Colonic mucosa (tissue), 4 donors: ENCODE results near the gene TAF10. TPM values are rescaled to one million over a fixed set of nuclear protein-coding genes. Genes with fewer than 3 reads are reported as not detected.

Experiments used
- DNase-seq: peaks from one replicate; pipeline ENCODE4 v3.0.0-alpha.2; 2020
- H3K27ac ChIP-seq: fragments of 200-600 bp; one replicate; pipeline ENCODE4 v1.8.0; 2021
- H3K27me3 ChIP-seq: fragments of 200-600 bp; one replicate; pipeline ENCODE4 v1.8.0; 2021
- H3K36me3 ChIP-seq: fragments of 200-600 bp; one replicate; pipeline ENCODE4 v1.8.0; 2021
- H3K4me1 ChIP-seq: fragments of 200-600 bp; one replicate; pipeline ENCODE4 v1.8.0; 2021; ENCODE audit warnings: mild to moderate bottlenecking
- H3K4me3 ChIP-seq: fragments of 200-600 bp; one replicate; pipeline ENCODE4 v1.8.0; 2021
- H3K9ac ChIP-seq, 2 donors: one replicate each; pipeline ENCODE4 v1.7.0; 2013; ENCODE audit warnings: control low read depth in 2 of 2, low read depth in 2 of 2, low read length in 2 of 2
- H3K9me3 ChIP-seq: fragments of 200-600 bp; one replicate; pipeline ENCODE4 v1.8.0; 2021
- CTCF ChIP-seq: fragments of 200-600 bp; IDR thresholded peaks from one replicate; pipeline ENCODE4 v1.8.0; 2022; ENCODE audit warnings: antibody characterized with exemption, mild to moderate bottlenecking
- intact Hi-C: fragments of 100-400 bp; cut with DNase I; formaldehyde crosslinking; loops from one replicate; pipeline ENCODE4 v1.14.1; 2022
- total RNA-seq, 2 donors: library from RNA; stranded (reverse); fragmentation: NEBNext Ultra II Directional in 1 of 2; extraction: Animal tissue kit (Norgen Biotek cat#: 25700) in 1 of 2; gene quantifications; one replicate each; pipeline ENCODE4 v1.2.1, GENCODE V29; 2021
- donor health status: healthy.
- donor health status: DM: no; HTN: no; CAD: no.
- donor health status: DM: no; HTN: no; CAD: no.

Gene TAF10
- total RNA-seq, 2 donors from 2014 or later: 123 to 142 TPM

DNA sequence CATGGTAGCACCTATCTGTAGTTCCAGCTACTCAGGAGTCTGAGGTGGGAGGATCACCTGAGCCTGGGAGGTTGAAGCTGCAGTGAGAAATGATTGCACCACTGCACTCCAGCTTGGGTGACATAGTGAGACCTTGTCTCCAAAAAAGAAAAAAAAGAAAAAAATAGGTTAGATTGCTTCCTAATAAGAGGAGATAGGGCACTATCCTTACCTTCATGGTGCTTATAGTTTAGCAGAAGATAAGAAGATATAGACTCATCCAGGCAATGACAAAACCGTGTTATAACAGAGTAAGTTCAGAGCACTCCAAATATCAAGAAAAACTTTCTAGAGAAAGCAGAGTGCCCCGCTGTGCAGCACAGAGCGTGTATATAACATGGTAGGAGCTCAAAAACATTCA lies 50.7 kb downstream of the TAF10 start:
- H3K4me1 ChIP-seq: no peaks in the 10 kb centered on the region
- no peak for TF ChIP-seq CTCF
- no peak for DNase-seq
- no peak overlapping the region for H3K4me3 ChIP-seq
- no peaks in the 10 kb centered on the region for H3K9me3 ChIP-seq
- no peaks in the 10 kb centered on the region for H3K27me3 ChIP-seq
- intact Hi-C loops: no loop called here
- no peak overlapping the region for H3K9ac ChIP-seq
- H3K36me3 ChIP-seq: no peaks in the 10 kb centered on the region
- no peak overlapping the region for H3K27ac ChIP-seq

Other genes with a start within 250 kb of the TAF10 start
- 10 to 100 TPM; 49.3 to 57.1 TPM for gene SMPD1, start 221.7 kb downstream of the TAF10 start, total RNA-seq
- 10 to 100 TPM in 1 of 2 donors, 1 to 10 TPM in 1; 6.6 to 10.2 TPM for gene APBB1, start 193.1 kb downstream of the TAF10 start, total RNA-seq
- gene HPX, start 171.2 kb downstream of the TAF10 start, total RNA-seq: 1 to 10 TPM; 1.8 to 5.3 TPM
- gene TRIM3, start 138.3 kb downstream of the TAF10 start, total RNA-seq: 10 to 100 TPM; 30.0 to 59.0 TPM
- 10 to 100 TPM; 76.9 to 87.3 TPM for gene ARFIP2, start 130.9 kb downstream of the TAF10 start, total RNA-seq
- 10 to 100 TPM; 48.0 TPM for gene TIMM10B, start 130.7 kb downstream of the TAF10 start, total RNA-seq
- 10 to 100 TPM in 1 of 2 donors, 1 to 10 TPM in 1; 7.4 to 11.8 TPM for gene DNHD1, start 114.9 kb downstream of the TAF10 start, total RNA-seq
- 10 to 100 TPM; 17.5 to 25.7 TPM for gene RRP8, start 8.6 kb downstream of the TAF10 start, total RNA-seq
- gene ILK, start 8.4 kb downstream of the TAF10 start, total RNA-seq: 100 to 1,000 TPM; 115 to 157 TPM
- 100 to 1,000 TPM in 1 of 2 donors, 10 to 100 TPM in 1; 83.4 to 123 TPM for gene TPP1, start 7.2 kb upstream of the TAF10 start, total RNA-seq
- gene DCHS1, start 43.6 kb upstream of the TAF10 start, total RNA-seq: 1 to 10 TPM; 4.7 to 8.3 TPM
- gene MRPL17, start 71.1 kb upstream of the TAF10 start, total RNA-seq: 10 to 100 TPM; 34.6 to 75.1 TPM
- gene OR2AG2, start 159.8 kb upstream of the TAF10 start, total RNA-seq: under 1 TPM in 1 of 2 donors, not detected in 1; 0.47 TPM
- not detected for gene OR2AG1, start 170.8 kb upstream of the TAF10 start, total RNA-seq
- gene OR6A2, start 187.5 kb upstream of the TAF10 start, total RNA-seq: under 1 TPM in 1 of 2 donors, not detected in 1; 0.59 TPM
- gene OR10A5, start 233.5 kb upstream of the TAF10 start, total RNA-seq: not detected